K562 (cell line): ENCODE results near the gene MEGF11. TPM values are rescaled to one million over a fixed set of nuclear protein-coding genes. Genes with fewer than 3 reads are reported as not detected.

Source experiments
- ATAC-seq: fragments of 200-7000 bp; cut with Tn5 transposase; 3 replicates; pipeline ENCODE4 v1.9.1; 2020; ENCODE audit warnings: moderate library complexity
- BruUV-seq: library from RNA; stranded (reverse); fragments of 400-500 nt; replicated peaks from 2 replicates; lab custom pipeline; 2021; lab: Mats Ljungman, UMichigan
- CTCF ChIA-PET: fragments of 300-600 bp; formaldehyde crosslinking; extraction: SDS; loops from one replicate; lab custom pipeline; 2021; ENCODE audit warnings: low intra/inter-chr PET ratio; lab: Yijun Ruan, JAX
- POLR2A ChIA-PET: fragments of 300-600, 350-650 bp; sonication (Branson Sonifier 250); formaldehyde crosslinking; extraction: SDS; loops from one replicate; lab custom pipeline; 2021; ENCODE audit warnings: antibody characterized with exemption, inconsistent platforms; lab: Yijun Ruan, JAX
- DNase-seq, 4 experiments: peaks; one replicate each; pipeline versions ENCODE4 v3.0.0 to v3.0.0-alpha.2; 2011 to 2018; ENCODE audit warnings: low spot score in 3 of 4, mixed read lengths in 3 of 4; ENCODE audit errors: extremely low read depth in 1 of 4
- FAIRE-seq: peaks from 2 replicates; lab custom pipeline; 2011; peaks lifted over from hg19 to GRCh38; lab: Jason Lieb, UNC
- H2AFZ ChIP-seq: 2 replicates; pipeline ENCODE4 v1.6.0; 2011; ENCODE audit warnings: low read depth, low read length, control low read depth, inconsistent platforms
- H3K27ac ChIP-seq: fragments of 200-600 bp; 3 replicates; pipeline ENCODE4 v1.8.0; 2011; ENCODE audit warnings: low read depth, mild to moderate bottlenecking, control low read depth, inconsistent platforms, low read length, moderate library complexity, mixed read lengths; ENCODE audit errors: extremely low read depth
- H3K27me3 ChIP-seq, 2 experiments: fragments of 300-600 bp in 1 of 2; 2 replicates in 1 of 2; 3 replicates in 1 of 2; pipeline versions ENCODE4 v1.6.0 to v1.8.0; 2011; ENCODE audit warnings: inconsistent platforms in 2 of 2, low read length in 2 of 2, mild to moderate bottlenecking in 1 of 2, mixed read lengths in 1 of 2, moderate library complexity in 1 of 2; ENCODE audit not compliant: control insufficient read depth in 2 of 2, insufficient read depth in 2 of 2
- H3K36me3 ChIP-seq: fragments of 300-600 bp; 3 replicates; pipeline ENCODE4 v1.8.0; 2011; ENCODE audit warnings: mild to moderate bottlenecking, low read length, inconsistent platforms; ENCODE audit not compliant: control insufficient read depth, insufficient read depth
- H3K4me1 ChIP-seq, 2 experiments: fragments of 200-600 bp in 1 of 2; replicated peaks in 1 of 2; 2 replicates in 1 of 2; 3 replicates in 1 of 2; pipeline versions ENCODE4 v1.5.1 to v1.8.0; 2011; ENCODE audit warnings: inconsistent platforms in 2 of 2, low read length in 2 of 2, mild to moderate bottlenecking in 1 of 2, mixed read lengths in 1 of 2, moderate library complexity in 1 of 2; ENCODE audit not compliant: control insufficient read depth in 2 of 2, insufficient read depth in 2 of 2
- H3K4me2 ChIP-seq: 2 replicates; pipeline ENCODE4 v1.6.1; 2011; ENCODE audit warnings: low read length, control low read depth, inconsistent platforms, mixed read lengths; ENCODE audit not compliant: insufficient read depth
- H3K4me3 ChIP-seq: fragments of 200-600 bp; sonication (generic), shearing (Covaris generic); 2 replicates; pipeline ENCODE4 v1.5.1; 2016; ENCODE audit warnings: control low read depth, inconsistent platforms
- H3K79me2 ChIP-seq: fragments of 200-600 bp; 3 replicates; pipeline ENCODE4 v1.8.0; 2011; ENCODE audit warnings: low read length, inconsistent platforms; ENCODE audit not compliant: control insufficient read depth, insufficient read depth
- H3K9ac ChIP-seq, 2 experiments: 2 replicates each; pipeline versions ENCODE4 v1.6.0 to v1.6.1; 2011; ENCODE audit warnings: low read depth in 2 of 2, low read length in 2 of 2, control low read depth in 1 of 2, inconsistent platforms in 1 of 2, mild to moderate bottlenecking in 1 of 2, mixed read lengths in 1 of 2; ENCODE audit not compliant: insufficient read depth in 1 of 2
- H3K9me1 ChIP-seq: one replicate; pipeline ENCODE4 v1.6.0; 2011; ENCODE audit warnings: inconsistent platforms, mild to moderate bottlenecking, low read length, moderate library complexity; ENCODE audit not compliant: control insufficient read depth, insufficient read depth
- H3K9me3 ChIP-seq: replicated peaks from 2 replicates; pipeline ENCODE4 v1.5.1; 2011; ENCODE audit warnings: low read depth, low read length, inconsistent platforms; ENCODE audit not compliant: control insufficient read depth, insufficient read depth
- H4K20me1 ChIP-seq: replicated peaks from 2 replicates; pipeline ENCODE4 v1.6.1; 2011; ENCODE audit warnings: low read length, inconsistent platforms, mixed read lengths; ENCODE audit not compliant: control insufficient read depth, insufficient read depth
- ADNP ChIP-seq: fragments of 200-800 bp; sonication (Bioruptor generic); IDR thresholded peaks from 2 replicates; pipeline ENCODE4 v1.6.1; 2016; ENCODE audit warnings: missing genetic modification characterization, missing compliant biosample characterization
- FOXJ2 ChIP-seq: fragments of 200-800 bp; sonication (Bioruptor generic); IDR thresholded peaks from 2 replicates; pipeline ENCODE4 v1.6.1; 2016; ENCODE audit warnings: missing genetic modification characterization, missing compliant biosample characterization
- GATAD2A ChIP-seq: fragments of 450-650 bp; IDR thresholded peaks from 2 replicates; pipeline ENCODE4 v1.6.1; 2017
- MCM5 ChIP-seq: fragments of 450-650 bp; IDR thresholded peaks from 2 replicates; pipeline ENCODE4 v1.6.1; 2016; ENCODE audit warnings: low read depth
- PURB ChIP-seq: sonication (generic); formaldehyde crosslinking; IDR thresholded peaks from 2 replicates; pipeline ENCODE4 v1.9.0; 2021; ENCODE audit warnings: low read depth, mild to moderate bottlenecking, missing genetic modification reagents
- TAF15 ChIP-seq: fragments of 200-400 bp; formaldehyde crosslinking; IDR thresholded peaks from 2 replicates; pipeline ENCODE4 v1.6.1; 2017; ENCODE audit warnings: mild to moderate bottlenecking, low read depth, low read length, moderate library complexity
- ZFP30 ChIP-seq: fragments of 250-450 bp; sonication (Bioruptor Pico); IDR thresholded peaks from 2 replicates; pipeline ENCODE4 v1.8.0; 2022; ENCODE audit warnings: moderate library complexity, mild to moderate bottlenecking, inconsistent platforms, borderline replicate concordance
- ZNF311 ChIP-seq: fragments of 250-450 bp; sonication (Bioruptor Pico); IDR thresholded peaks from 2 replicates; pipeline ENCODE4 v1.4.0; 2020; ENCODE audit warnings: mild to moderate bottlenecking, moderate library complexity
- WGBS: fragments of 100-300 bp; shearing (Covaris generic); methylation state at CpG from one replicate; pipeline ENCODE4 v1.1.6; 2016; ENCODE audit warnings: low coverage, mixed read lengths; ENCODE audit not compliant: insufficient coverage; ENCODE audit errors: missing lambda C conversion rate; 5-methylcytosine and 5-hydroxymethylcytosine counted together
- in situ Hi-C: fragments of 300-500 bp; cut with MboI; formaldehyde crosslinking; loops from 4 replicates; pipeline ENCODE4 v1.15.0; 2018; ENCODE audit warnings: inconsistent platforms, mixed read lengths
- intact Hi-C: fragments of 100-400 bp; cut with micrococcal nuclease; formaldehyde crosslinking; loops from 2 replicates; pipeline ENCODE4 v1.14.2; 2022
- polyA plus RNA-seq, 8 experiments: library from polyadenylated mRNA; depleted of rRNA in 4 of 8; stranded (reverse) in 5 of 8; unstranded in 3 of 8; fragments of >200 nt; fragmentation: Nextera tagmentation in 2 of 8; fragmentation: Illumina TruSeq in 1 of 8; extraction: Ambion mirVana in 2 of 8; extraction: Trizol in 1 of 8; gene quantifications; 2 replicates each; pipeline versions ENCODE4 v1.2.1 to v1.2.3, GENCODE V29; 2011 to 2014; ENCODE audit warnings: inconsistent platforms in 1 of 8, missing spikeins in 1 of 8
- total RNA-seq, 7 experiments: library from RNA; depleted of rRNA in 6 of 7; stranded (reverse); fragments of >200 nt in 6 of 7; fragmentation: Illumina TruSeq in 2 of 7; extraction: Trizol in 2 of 7; gene quantifications; 2 replicates each; pipeline versions ENCODE4 v1.2.1 to v1.2.3, GENCODE V29; 2011 to 2021; ENCODE audit warnings: low replicate concordance in 1 of 7
- TF ChIP-seq, protein P1 (sequence below), 2 experiments: fragments of 450-650 bp in 1 of 2; sonication (generic) in 1 of 2; formaldehyde crosslinking; conservative IDR thresholded peaks; 2 replicates each; pipeline versions ENCODE4 v1.4.0 to v1.8.1; 2020 to 2022; ENCODE audit warnings: mild to moderate bottlenecking in 1 of 2, missing genetic modification reagents in 1 of 2
- TF ChIP-seq, protein P2 (sequence below): fragments of 450-650 bp; IDR thresholded peaks from 2 replicates; pipeline ENCODE4 v1.6.1; 2016; ENCODE audit warnings: low read depth, mild to moderate bottlenecking, moderate library complexity
- TF ChIP-seq, protein P3 (sequence below): fragments of 450-650 bp; formaldehyde crosslinking; IDR thresholded peaks from 2 replicates; pipeline ENCODE4 v1.4.0; 2020; ENCODE audit warnings: mild to moderate bottlenecking, mixed read lengths
- TF ChIP-seq, protein P4 (sequence below): sonication (generic); formaldehyde crosslinking; IDR thresholded peaks from 2 replicates; pipeline ENCODE4 v1.8.0; 2022; ENCODE audit warnings: mild to moderate bottlenecking, missing genetic modification reagents, borderline replicate concordance
- TF ChIP-seq, protein P5 (sequence below): fragments of 450-650 bp; IDR thresholded peaks from 2 replicates; pipeline ENCODE4 v1.6.1; 2016; ENCODE audit warnings: antibody characterized with exemption

The MEGF11 gene
- total and polyA plus RNA-seq, 9 of the 15 experiments (the other 6 are each of a cell fraction or from before 2014, with no cell fraction given) = 0.06 to 0.23 (median 0.20) TPM; not detected in 6

DNA sequence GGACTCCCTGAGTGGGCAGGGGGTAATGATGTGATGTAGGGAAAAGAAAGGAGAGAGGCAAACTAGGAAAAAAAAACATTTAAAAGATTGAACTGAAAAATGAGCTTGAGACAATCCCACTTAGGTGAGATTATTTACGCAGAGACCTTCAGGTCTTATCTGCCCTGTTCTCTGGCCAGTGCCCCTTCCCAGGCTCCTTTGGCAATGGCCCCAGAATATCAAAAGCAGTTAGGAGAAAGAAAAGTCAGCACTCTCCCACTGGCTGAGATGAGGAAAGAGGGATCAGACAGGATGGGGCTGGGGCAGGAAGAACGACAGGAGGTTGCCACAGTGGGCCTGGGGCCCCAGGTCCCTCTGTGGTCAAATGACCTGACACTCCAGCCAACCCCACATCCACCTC lies 105.4 kb downstream of the MEGF11 start (continued):
- TF ChIP-seq, protein P1, sequence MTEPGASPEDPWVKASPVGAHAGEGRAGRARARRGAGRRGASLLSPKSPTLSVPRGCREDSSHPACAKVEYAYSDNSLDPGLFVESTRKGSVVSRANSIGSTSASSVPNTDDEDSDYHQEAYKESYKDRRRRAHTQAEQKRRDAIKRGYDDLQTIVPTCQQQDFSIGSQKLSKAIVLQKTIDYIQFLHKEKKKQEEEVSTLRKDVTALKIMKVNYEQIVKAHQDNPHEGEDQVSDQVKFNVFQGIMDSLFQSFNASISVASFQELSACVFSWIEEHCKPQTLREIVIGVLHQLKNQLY (CRISPR knock-in tag; conservative IDR thresholded peaks at IDR 0.05) = no peak

DNA sequence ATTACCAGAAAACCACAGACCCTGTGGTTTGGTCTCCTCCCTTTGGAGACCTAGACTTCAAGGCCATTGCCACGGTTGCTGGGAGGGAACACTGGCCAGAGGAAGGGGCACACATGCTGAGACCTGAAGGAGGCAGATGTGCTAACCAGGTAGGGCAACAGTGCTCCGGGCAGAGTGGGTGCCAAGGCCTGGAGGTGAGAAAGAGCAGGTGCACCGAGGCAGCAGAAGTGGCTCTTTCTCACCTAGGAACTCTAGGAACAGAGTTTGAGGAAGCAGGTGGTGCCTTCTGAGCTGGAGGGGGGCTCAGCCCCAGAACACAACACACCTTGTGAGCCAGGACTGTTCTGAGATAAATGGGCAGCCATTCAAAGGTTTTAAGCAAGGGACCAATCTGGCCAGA lies 106.1 kb downstream of the MEGF11 start:
- DNase-seq (no peak), ATAC-seq (no peak), FAIRE-seq (no peak)
- Histone ChIP-seq H3K27ac (no peak overlapping the region), H3K4me2 (no peak overlapping the region), H3K36me3 (no peaks in the 10 kb centered on the region), H3K9me1 (peaks cover 2% of the 10 kb centered on the region), H3K9ac (no peak overlapping the region), H3K27me3 (peaks cover 21 to 80% of the 10 kb centered on the region in 2 experiments; a peak in 3 of 5 replicates), H4K20me1 (peaks cover 12% of the 10 kb centered on the region), H2AFZ (no peak overlapping the region), H3K4me1 (no peaks in the 10 kb centered on the region), H3K4me3 (no peak overlapping the region), H3K79me2 (no peaks in the 10 kb centered on the region), H3K9me3 (no peaks in the 10 kb centered on the region)
- CTCF ChIA-PET = no interaction called here
- intact Hi-C loops (no loop called here), in situ Hi-C loops (no loop called here)
- BruUV-seq = no TSS peak
- POLR2A ChIA-PET = no interaction called here
- 0% methylated on average over 3 of the region's 3 CpGs for WGBS
- TF ChIP-seq MCM5 (no peak), TAF15 (no peak), FOXJ2 (no peak), ZFP30 (CRISPR knock-in tag) (no peak), GATAD2A (no peak), ADNP (no peak), PURB (no peak), ZNF311 (no peak)
- TF ChIP-seq, protein P2, sequence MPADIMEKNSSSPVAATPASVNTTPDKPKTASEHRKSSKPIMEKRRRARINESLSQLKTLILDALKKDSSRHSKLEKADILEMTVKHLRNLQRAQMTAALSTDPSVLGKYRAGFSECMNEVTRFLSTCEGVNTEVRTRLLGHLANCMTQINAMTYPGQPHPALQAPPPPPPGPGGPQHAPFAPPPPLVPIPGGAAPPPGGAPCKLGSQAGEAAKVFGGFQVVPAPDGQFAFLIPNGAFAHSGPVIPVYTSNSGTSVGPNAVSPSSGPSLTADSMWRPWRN = no peak
- TF ChIP-seq, protein P3, sequence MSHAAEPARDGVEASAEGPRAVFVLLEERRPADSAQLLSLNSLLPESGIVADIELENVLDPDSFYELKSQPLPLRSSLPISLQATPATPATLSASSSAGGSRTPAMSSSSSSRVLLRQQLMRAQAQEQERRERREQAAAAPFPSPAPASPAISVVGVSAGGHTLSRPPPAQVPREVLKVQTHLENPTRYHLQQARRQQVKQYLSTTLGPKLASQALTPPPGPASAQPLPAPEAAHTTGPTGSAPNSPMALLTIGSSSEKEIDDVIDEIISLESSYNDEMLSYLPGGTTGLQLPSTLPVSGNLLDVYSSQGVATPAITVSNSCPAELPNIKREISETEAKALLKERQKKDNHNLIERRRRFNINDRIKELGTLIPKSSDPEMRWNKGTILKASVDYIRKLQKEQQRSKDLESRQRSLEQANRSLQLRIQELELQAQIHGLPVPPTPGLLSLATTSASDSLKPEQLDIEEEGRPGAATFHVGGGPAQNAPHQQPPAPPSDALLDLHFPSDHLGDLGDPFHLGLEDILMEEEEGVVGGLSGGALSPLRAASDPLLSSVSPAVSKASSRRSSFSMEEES = no peak
- TF ChIP-seq, protein P4, sequence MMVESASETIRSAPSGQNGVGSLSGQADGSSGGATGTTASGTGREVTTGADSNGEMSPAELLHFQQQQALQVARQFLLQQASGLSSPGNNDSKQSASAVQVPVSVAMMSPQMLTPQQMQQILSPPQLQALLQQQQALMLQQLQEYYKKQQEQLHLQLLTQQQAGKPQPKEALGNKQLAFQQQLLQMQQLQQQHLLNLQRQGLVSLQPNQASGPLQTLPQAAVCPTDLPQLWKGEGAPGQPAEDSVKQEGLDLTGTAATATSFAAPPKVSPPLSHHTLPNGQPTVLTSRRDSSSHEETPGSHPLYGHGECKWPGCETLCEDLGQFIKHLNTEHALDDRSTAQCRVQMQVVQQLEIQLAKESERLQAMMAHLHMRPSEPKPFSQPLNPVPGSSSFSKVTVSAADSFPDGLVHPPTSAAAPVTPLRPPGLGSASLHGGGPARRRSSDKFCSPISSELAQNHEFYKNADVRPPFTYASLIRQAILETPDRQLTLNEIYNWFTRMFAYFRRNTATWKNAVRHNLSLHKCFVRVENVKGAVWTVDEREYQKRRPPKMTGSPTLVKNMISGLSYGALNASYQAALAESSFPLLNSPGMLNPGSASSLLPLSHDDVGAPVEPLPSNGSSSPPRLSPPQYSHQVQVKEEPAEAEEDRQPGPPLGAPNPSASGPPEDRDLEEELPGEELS (CRISPR knock-in tag) = no peak
- TF ChIP-seq, protein P5, sequence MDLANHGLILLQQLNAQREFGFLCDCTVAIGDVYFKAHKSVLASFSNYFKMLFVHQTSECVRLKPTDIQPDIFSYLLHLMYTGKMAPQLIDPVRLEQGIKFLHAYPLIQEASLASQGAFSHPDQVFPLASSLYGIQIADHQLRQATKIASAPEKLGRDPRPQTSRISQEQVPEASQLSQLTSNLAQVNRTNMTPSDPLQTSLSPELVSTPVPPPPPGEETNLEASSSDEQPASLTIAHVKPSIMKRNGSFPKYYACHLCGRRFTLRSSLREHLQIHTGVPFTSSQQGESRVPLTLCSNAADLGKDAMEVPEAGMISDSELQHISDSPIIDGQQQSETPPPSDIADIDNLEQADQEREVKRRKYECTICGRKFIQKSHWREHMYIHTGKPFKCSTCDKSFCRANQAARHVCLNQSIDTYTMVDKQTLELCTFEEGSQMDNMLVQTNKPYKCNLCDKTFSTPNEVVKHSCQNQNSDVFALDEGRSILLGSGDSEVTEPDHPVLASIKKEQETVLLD = no peak
